Esophagus squamous epithelium (tissue), 4 donors: ENCODE measurements around the gene ATXN2.

Experiments
- POLR2A ChIP-seq, 4 donors: fragments of 450-650 bp; IDR thresholded peaks; one replicate each; pipeline ENCODE4 v1.6.1; 2017; ENCODE audit warnings: antibody characterized with exemption in 4 of 4, mild to moderate bottlenecking in 4 of 4, moderate library complexity in 3 of 4
- TF ChIP-seq, protein P1 (sequence below), 6 experiments: fragments of 450-650 bp in 4 of 6; fragments of 200-600 bp in 2 of 6; sonication (generic) in 2 of 6; IDR thresholded peaks; one replicate each; pipeline ENCODE4 v1.5.1; 2016 to 2019; ENCODE audit warnings: antibody characterized with exemption in 6 of 6, mild to moderate bottlenecking in 4 of 6, moderate library complexity in 4 of 6

- TF ChIP-seq, protein P1, sequence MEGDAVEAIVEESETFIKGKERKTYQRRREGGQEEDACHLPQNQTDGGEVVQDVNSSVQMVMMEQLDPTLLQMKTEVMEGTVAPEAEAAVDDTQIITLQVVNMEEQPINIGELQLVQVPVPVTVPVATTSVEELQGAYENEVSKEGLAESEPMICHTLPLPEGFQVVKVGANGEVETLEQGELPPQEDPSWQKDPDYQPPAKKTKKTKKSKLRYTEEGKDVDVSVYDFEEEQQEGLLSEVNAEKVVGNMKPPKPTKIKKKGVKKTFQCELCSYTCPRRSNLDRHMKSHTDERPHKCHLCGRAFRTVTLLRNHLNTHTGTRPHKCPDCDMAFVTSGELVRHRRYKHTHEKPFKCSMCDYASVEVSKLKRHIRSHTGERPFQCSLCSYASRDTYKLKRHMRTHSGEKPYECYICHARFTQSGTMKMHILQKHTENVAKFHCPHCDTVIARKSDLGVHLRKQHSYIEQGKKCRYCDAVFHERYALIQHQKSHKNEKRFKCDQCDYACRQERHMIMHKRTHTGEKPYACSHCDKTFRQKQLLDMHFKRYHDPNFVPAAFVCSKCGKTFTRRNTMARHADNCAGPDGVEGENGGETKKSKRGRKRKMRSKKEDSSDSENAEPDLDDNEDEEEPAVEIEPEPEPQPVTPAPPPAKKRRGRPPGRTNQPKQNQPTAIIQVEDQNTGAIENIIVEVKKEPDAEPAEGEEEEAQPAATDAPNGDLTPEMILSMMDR (IDR thresholded peaks at IDR 0.05), result no peak
- no peak for TF ChIP-seq POLR2A (IDR thresholded peaks at IDR 0.05)
Observed at GRCh38 chr12:111521801-111522200, 77.3 kb downstream of the ATXN2 start.
